ENCODE measurements around the gene MEN1.
"Not testable (repeated sequence)": the region's sequence is repeated elsewhere in the genome, so short reads cannot be mapped to it uniquely, and the experiment has no call there.

The MEN1 gene

GRCh38 chr11:64831411-64831891 lies 21.1 kb upstream of the MEN1 start:
- DNase-seq = no peak

- no peak for DNase-seq
These were observed 19.3 kb upstream of the MEN1 start for GRCh38 chr11:64829536-64830251.

- no peak for DNase-seq
These were observed 17.1 kb upstream of the MEN1 start for GRCh38 chr11:64827451-64827839.

- no peak for DNase-seq
These were observed 16.5 kb upstream of the MEN1 start for GRCh38 chr11:64826578-64827450.

- no peak for DNase-seq
These were observed 15.7 kb upstream of the MEN1 start for GRCh38 chr11:64826062-64826461.

GRCh38 chr11:64823568-64824119 lies 13.3 kb upstream of the MEN1 start:
- no peak for DNase-seq

GRCh38 chr11:64817476-64817875 lies 7.1 kb upstream of the MEN1 start:
- no peak for DNase-seq

- DNase-seq = not testable (repeated sequence)
These were observed 5.1 kb upstream of the MEN1 start for GRCh38 chr11:64815433-64815832.

- no peak for DNase-seq
These were observed 4.4 kb upstream of the MEN1 start for GRCh38 chr11:64814712-64815187.

GRCh38 chr11:64813826-64814225 lies 3.5 kb upstream of the MEN1 start:
- DNase-seq = no peak

- peak; percentile 62 for DNase-seq
These were observed 531 bp upstream of the MEN1 start for GRCh38 chr11:64810891-64811272.

GRCh38 chr11:64809781-64810241 lies 540 bp downstream of the MEN1 start:
- peak; percentile 24 for DNase-seq

- no peak for DNase-seq
These were observed 4.9 kb downstream of the MEN1 start for GRCh38 chr11:64805481-64805880.

- no peak for DNase-seq
These were observed 5.8 kb downstream of the MEN1 start for GRCh38 chr11:64804346-64805210.

- no peak for DNase-seq
These were observed 6.5 kb downstream of the MEN1 start for GRCh38 chr11:64803846-64804345.

GRCh38 chr11:64803158-64803845 lies 7.0 kb downstream of the MEN1 start, which contains the start of gene MAP4K2:
Gene MAP4K2, minus strand, starts transcription at chr11:64803214. Its CDS starts 65 bp downstream, at chr11:64803149.
- DNase-seq = peak; percentile 90

- peak; percentile 52 for DNase-seq
These were observed 7.8 kb downstream of the MEN1 start for GRCh38 chr11:64802370-64803157.

GRCh38 chr11:64801561-64802369 lies 8.6 kb downstream of the MEN1 start:
- no peak for DNase-seq

- no peak for DNase-seq
These were observed 9.2 kb downstream of the MEN1 start for GRCh38 chr11:64801158-64801464.

Measured in CD4-positive, alpha-beta T cell treated with Interleukin-21 for 1 hour (primary cell).